GM19452 (cell line): ENCODE measurements around the gene HELZ2.

Experiments used
- ATAC-seq: cut with Tn5 transposase; IDR thresholded peaks from one replicate; pipeline ENCODE4 v1.9.1; 2021; ENCODE audit not compliant: unreplicated experiment

Gene HELZ2

DNA sequence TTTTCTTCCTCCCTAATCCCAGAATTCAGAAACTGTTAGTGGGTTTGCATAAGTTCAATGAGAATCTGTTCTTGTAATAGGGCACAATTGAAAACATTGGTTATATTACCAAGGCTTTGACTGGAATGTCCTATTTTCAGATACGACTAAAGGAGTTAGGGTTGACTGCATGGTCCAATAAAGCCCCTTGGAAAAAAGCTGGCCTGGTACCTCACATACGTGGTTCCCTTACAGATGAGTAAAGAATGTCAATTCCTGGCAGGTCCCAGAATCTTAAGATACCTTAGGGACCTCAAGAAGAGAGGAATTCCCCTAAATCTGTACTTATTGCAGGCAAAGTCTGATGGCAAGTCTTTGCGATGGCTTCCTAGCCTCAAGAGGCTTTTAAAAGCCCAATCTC lies 48.9 kb downstream of the HELZ2 start:
- ATAC-seq, result no peak
